Loucy (cell line): ENCODE results near the gene HPGD.

Experiments used
- EZH2phosphoT487 ChIP-seq: fragments of 200-600 bp; IDR thresholded peaks from 2 replicates; pipeline ENCODE4 v1.6.1; 2018; ENCODE audit warnings: antibody characterized with exemption, mild to moderate bottlenecking, moderate library complexity, borderline replicate concordance
- TF ChIP-seq, protein P1 (sequence below): fragments of 200-600 bp; sonication (generic); conservative IDR thresholded peaks from 2 replicates; pipeline ENCODE4 v1.5.1; 2014; ENCODE audit warnings: mild to moderate bottlenecking, antibody characterized with exemption, low read length

DNA sequence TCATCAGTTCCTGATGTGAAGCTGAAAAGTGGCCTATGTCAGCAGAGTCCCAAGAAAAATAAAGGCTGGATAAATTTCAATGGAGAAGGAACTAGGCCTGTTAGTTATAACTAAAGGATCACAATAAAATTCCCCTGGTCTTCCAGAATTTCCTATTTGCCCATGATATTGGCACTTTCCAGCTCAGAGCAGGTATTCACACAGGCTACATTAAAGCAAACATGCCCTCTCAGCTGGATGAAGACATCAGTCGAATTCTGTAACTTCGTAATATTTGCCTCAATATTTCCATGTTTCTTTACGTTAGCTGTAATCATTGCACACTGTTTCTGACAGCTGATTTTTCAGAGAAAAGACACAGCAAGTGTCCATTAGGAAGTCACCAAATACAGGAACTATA, 9.5 kb downstream of the HPGD start:
- TF ChIP-seq, protein P1, sequence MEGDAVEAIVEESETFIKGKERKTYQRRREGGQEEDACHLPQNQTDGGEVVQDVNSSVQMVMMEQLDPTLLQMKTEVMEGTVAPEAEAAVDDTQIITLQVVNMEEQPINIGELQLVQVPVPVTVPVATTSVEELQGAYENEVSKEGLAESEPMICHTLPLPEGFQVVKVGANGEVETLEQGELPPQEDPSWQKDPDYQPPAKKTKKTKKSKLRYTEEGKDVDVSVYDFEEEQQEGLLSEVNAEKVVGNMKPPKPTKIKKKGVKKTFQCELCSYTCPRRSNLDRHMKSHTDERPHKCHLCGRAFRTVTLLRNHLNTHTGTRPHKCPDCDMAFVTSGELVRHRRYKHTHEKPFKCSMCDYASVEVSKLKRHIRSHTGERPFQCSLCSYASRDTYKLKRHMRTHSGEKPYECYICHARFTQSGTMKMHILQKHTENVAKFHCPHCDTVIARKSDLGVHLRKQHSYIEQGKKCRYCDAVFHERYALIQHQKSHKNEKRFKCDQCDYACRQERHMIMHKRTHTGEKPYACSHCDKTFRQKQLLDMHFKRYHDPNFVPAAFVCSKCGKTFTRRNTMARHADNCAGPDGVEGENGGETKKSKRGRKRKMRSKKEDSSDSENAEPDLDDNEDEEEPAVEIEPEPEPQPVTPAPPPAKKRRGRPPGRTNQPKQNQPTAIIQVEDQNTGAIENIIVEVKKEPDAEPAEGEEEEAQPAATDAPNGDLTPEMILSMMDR = no peak
- TF ChIP-seq EZH2phosphoT487 = no peak
